ENCODE data around the gene CABP4.
"Not testable (repeated sequence)": the region's sequence is repeated elsewhere in the genome, so short reads cannot be mapped to it uniquely, and the experiment has no call there.

The CABP4 gene

GRCh38 chr11:67453816-67454732, 1.1 kb upstream of the CABP4 start:
- FAIRE-seq (no peak), DNase-seq (ENCODE audit: low spot score) (no peak)

- DNase-seq (ENCODE audit: low spot score) (no peak), FAIRE-seq (no peak)
These were observed 1.0 kb downstream of the CABP4 start for GRCh38 chr11:67456068-67456705.

GRCh38 chr11:67457453-67457852, 2.3 kb downstream of the CABP4 start:
- FAIRE-seq (no peak), DNase-seq (ENCODE audit: low spot score) (no peak)

DNA sequence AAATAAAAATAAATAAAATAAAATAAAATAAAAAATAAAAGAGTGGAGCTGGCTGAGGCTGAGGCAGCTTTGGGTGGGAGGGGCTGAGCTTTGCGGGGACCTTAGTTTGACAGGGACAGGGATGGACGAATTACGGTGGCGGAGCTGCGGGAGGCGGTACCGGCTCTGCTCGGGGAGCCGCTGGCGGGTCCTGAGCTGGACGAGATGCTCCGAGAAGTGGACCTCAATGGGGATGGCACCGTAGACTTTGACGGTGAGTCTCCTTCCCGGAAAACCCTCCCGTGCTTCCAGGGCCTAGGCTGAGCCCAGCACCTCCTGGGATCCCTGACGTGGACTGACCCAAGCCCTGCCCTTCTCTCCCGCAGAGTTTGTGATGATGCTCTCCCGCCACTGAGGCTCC, 3.1 kb downstream of the CABP4 start:
- FAIRE-seq, result no peak
- DNase-seq (ENCODE audit: low spot score), result no peak

DNA sequence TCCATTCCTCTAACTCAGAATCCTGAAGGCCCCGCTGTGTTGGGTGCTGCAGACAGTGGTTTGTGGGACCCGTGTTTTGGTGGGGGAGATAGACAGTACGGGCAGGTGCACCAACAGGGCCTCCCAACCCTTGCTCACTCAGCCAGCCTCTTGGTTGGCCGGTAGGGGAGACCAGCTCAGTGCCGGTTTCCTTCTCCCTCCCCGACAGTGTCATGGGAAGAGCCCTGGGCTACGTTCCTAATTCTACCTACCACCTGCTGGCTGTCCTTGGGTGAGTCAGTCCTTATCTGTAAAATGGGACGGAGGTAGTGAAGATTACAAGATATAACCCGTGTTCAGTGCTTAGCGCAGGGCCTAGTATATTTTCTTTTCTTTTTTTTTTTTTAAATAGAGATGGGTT, 8.0 kb downstream of the CABP4 start:
- FAIRE-seq (no peak), DNase-seq (ENCODE audit: low spot score) (no peak)

- FAIRE-seq (no peak), DNase-seq (ENCODE audit: low spot score) (peak; percentile 75)
These were observed 8.7 kb downstream of the CABP4 start for GRCh38 chr11:67463680-67464410.

- no peak for FAIRE-seq
- DNase-seq (ENCODE audit: low spot score), result peak; percentile 78
These were observed 9.4 kb downstream of the CABP4 start for GRCh38 chr11:67464411-67465188.

GRCh38 chr11:67465189-67465510, 10.0 kb downstream of the CABP4 start:
- no peak for FAIRE-seq
- DNase-seq (ENCODE audit: low spot score), result peak; percentile 5

DNA sequence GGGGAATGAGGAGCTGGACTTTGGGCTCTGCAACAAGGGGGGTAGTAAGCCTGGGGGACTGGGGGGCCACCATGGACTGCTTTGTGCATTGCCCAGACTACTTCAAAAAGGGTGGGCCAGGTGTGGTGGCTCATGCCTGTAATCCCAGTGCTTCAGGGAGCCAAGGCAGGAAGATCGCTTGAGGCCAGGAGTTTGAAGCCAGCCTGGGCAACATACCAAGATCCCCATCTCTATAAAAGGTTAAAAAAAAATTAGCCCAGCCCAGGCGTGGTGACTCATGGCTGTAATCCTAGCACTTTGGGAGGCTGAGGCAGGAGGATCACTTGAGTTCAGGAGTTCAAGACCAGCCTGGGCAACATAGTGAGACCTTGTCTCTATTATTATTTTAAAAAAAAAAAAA, 10.4 kb downstream of the CABP4 start:
- not testable (repeated sequence) for FAIRE-seq
- DNase-seq (ENCODE audit: low spot score), result peak; percentile 4

DNA sequence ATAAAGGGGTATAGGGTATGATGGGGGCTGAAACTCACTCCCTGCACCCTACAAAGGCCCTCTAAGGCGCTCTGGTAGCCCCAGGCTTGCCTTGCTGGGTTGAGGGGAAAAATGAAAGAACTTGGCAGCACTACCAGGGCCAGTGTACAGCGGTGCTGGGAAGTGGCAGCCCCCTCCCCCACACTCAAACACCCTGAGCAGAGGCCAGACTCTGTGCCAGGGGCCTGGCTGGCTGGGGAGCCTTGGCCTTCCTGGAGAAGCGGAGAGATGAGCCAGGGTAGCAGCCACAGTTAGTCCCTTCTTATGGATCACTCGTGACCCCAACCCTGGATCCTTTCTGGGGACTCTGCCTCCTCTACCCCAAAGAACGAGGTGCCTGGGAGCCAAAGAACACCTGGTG, 11.2 kb downstream of the CABP4 start:
- no peak for FAIRE-seq

GRCh38 chr11:67466962-67467771, 12.0 kb downstream of the CABP4 start:
- no peak for FAIRE-seq
- no peak for DNase-seq (ENCODE audit: low spot score)

More for the DNA sequence above, 11.2 kb downstream of the CABP4 start:
- no peak for DNase-seq (ENCODE audit: low spot score)

GRCh38 chr11:67468056-67468455, 12.9 kb downstream of the CABP4 start:
- FAIRE-seq (no peak), DNase-seq (ENCODE audit: low spot score) (no peak)

DNA sequence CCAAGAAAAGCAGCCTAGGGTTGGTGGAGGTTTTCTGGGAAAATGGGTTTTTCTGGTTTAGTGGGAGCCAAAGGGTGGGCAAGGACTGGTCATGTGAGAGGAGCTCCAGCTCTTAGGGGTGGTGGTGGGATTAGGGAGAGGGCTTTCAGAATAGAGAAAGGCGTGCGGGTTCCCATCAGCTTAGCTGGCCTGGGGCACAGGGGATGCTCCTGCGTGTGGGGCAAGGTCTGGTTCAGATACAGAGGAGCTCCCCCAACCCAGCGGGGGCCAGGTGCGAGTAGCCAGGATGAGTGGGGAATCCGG, 13.3 kb downstream of the CABP4 start:
- DNase-seq (ENCODE audit: low spot score) (no peak), FAIRE-seq (no peak)

DNA sequence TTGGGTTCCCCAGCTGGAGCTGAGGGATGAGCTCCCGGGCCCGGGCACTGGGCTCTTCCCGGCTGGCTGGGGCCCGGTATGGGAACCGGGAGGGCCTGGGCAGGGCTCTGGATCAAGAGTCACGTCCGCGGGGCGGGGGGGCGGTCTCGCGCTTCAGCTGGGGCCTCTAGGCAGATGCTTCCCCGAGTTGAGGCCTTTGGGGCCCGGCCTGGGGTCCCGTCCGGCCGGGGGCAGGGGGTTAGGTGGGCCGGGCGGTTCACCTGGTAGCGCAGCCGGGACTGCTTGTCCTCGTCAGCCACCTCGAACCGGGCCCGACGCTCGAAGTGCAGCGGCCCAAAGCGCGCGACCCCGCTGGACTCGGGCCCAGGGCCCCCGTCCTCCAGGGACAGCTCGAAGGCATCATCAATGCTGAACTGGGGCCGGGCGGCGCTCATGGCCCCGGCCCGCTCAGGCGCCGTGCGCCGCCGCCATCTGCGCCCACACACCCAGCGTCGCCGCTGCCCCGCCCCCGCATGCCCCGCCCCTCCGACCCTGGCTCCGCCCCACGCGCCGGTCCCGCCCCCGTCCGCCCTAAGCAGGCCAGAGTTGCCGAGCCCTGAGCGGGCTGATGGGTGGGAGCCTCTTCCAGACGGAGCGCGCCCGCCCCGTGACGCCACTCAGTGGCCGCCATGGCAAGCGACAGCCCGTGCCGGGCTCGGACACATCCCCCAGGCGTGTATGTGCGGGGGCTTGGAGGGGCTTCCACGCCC, 13.8 kb downstream of the CABP4 start, which contains the start of gene TMEM134:
TMEM134 (minus strand) TSS at position 493 of the 749 bp plus-strand sequence; CDS start at position 434, 59 bp downstream.
- no peak for FAIRE-seq
- peak; percentile 76 for DNase-seq (ENCODE audit: low spot score)

GRCh38 chr11:67469508-67469811, 14.3 kb downstream of the CABP4 start:
- FAIRE-seq, result no peak
- no peak for DNase-seq (ENCODE audit: low spot score)

DNA sequence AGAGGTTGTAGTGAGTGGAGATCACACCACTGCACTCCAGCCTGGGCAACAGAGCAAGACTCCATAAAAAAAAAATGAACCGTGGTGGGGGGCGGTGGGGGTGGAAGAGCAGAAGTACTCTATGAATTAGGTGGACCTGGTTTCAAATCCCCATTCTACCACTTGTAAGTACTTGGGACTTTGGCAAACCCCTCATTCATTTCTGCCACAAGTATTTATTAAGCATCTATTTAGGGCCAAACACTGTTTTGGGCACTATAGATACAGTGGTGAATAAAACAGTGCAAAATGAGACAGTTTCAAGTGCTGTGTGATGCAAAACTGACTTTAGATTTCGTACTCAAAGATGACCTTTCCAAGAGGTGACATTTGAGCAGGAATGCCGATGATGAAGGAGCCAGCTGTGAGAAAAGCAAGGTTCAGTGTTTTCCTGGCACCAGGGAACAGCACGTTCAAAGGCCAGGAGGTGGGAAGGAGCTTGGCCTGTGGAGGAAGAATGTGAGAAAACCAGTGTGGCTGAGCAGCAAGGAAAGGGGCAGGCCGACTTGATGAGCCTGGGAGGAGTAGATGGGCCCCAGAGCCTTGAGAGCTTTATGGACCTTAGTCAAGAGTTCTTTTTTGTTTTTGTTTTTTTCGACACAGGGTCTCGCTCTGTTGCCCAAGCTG, 15.3 kb downstream of the CABP4 start:
- no peak for FAIRE-seq
- no peak for DNase-seq (ENCODE audit: low spot score)

DNA sequence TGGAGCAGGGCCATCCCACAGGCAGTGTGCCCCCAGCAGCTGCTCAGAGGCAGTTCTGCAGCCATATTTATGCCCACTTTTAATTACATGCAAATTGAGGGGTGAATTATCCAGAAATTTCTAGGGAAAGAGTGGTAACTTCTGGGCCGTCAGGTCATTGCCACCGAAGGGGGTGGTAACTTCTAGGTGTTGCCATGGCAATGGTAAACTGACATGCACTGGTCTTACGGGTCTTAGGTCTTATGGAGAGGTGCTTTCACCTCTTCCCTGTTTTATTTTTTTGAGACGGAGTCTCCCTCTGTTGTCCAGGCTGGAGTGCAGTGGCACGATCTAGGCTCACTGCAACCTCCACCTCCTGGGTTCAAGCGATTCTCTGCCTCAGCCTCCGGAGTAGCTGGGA, 17.7 kb downstream of the CABP4 start:
- no peak for DNase-seq (ENCODE audit: low spot score)
- FAIRE-seq, result no peak

GRCh38 chr11:67476692-67477091, 21.5 kb downstream of the CABP4 start:
- not testable (repeated sequence) for FAIRE-seq; DNase-seq (ENCODE audit: low spot score)

- not testable (repeated sequence) for FAIRE-seq; DNase-seq (ENCODE audit: low spot score)
These were observed 22.3 kb downstream of the CABP4 start for GRCh38 chr11:67477344-67478050.

All from RCC 7860 (cell line).